GM19467 (cell line): ENCODE results near the gene GABARAPL1.
"Not testable (repeated sequence)": the region's sequence is repeated elsewhere in the genome, so short reads cannot be mapped to it uniquely, and the experiment has no call there.

ENCODE experiments used
- ATAC-seq: cut with Tn5 transposase; IDR thresholded peaks from one replicate; pipeline ENCODE4 v1.9.1; 2021; ENCODE audit warnings: mild to moderate bottlenecking, moderate library complexity; ENCODE audit not compliant: unreplicated experiment

The GABARAPL1 gene

GRCh38 chr12:10196210-10196609, 16.5 kb upstream of the GABARAPL1 start:
- peak; percentile 88 for ATAC-seq

- no peak for ATAC-seq
Measured at GRCh38 chr12:10197879-10198278, 14.8 kb upstream of the GABARAPL1 start.

GRCh38 chr12:10204495-10204894, 8.2 kb upstream of the GABARAPL1 start:
- ATAC-seq, result not testable (repeated sequence)

GRCh38 chr12:10205220-10205807, 7.4 kb upstream of the GABARAPL1 start:
- ATAC-seq, result no peak

GRCh38 chr12:10207136-10207535, 5.5 kb upstream of the GABARAPL1 start:
- no peak for ATAC-seq

GRCh38 chr12:10210225-10210624, 2.5 kb upstream of the GABARAPL1 start:
- ATAC-seq, result no peak

- ATAC-seq, result no peak
Measured at GRCh38 chr12:10211101-10211939, 1.4 kb upstream of the GABARAPL1 start.

- ATAC-seq, result no peak
Measured at GRCh38 chr12:10211940-10212738, 538 bp upstream of the GABARAPL1 start.

- ATAC-seq, result peak; percentile 28
Measured at GRCh38 chr12:10213168-10214135, 775 bp downstream of the GABARAPL1 start.

- ATAC-seq, result no peak
Measured at GRCh38 chr12:10214136-10214894, 1.6 kb downstream of the GABARAPL1 start.

- no peak for ATAC-seq
Measured at GRCh38 chr12:10214895-10215267, 2.2 kb downstream of the GABARAPL1 start.

GRCh38 chr12:10215436-10215835, 2.8 kb downstream of the GABARAPL1 start:
- ATAC-seq, result no peak

- not testable (repeated sequence) for ATAC-seq
Measured at GRCh38 chr12:10215946-10216345, 3.3 kb downstream of the GABARAPL1 start.

- no peak for ATAC-seq
Measured at GRCh38 chr12:10218021-10218420, 5.3 kb downstream of the GABARAPL1 start.

GRCh38 chr12:10220398-10221077, 7.9 kb downstream of the GABARAPL1 start:
- no peak for ATAC-seq

- ATAC-seq, result no peak
Measured at GRCh38 chr12:10221846-10222245, 9.2 kb downstream of the GABARAPL1 start.

GRCh38 chr12:10223208-10223607, 10.5 kb downstream of the GABARAPL1 start:
- ATAC-seq, result no peak

GRCh38 chr12:10225426-10225825, 12.7 kb downstream of the GABARAPL1 start:
- ATAC-seq, result not testable (repeated sequence)

GRCh38 chr12:10226086-10226485, 13.4 kb downstream of the GABARAPL1 start:
- no peak for ATAC-seq
